HCT116 (cell line): Measurements from ENCODE around the gene MCRIP2. TPM values are rescaled to one million over a fixed set of nuclear protein-coding genes. Genes with fewer than 3 reads are reported as not detected.
A peak's percentile ranks its signal among the peaks of the same experiment; 100 is the strongest.

Source experiments
- CEBPB ChIP-seq: IDR thresholded peaks from 2 replicates; pipeline ENCODE4 v1.6.1; 2012; ENCODE audit warnings: low read depth
- EGR1 ChIP-seq: IDR thresholded peaks from 2 replicates; pipeline ENCODE4 v1.6.1; 2012; ENCODE audit warnings: low read depth
- ELF1 ChIP-seq: IDR thresholded peaks from 2 replicates; pipeline ENCODE4 v1.6.1; 2012; ENCODE audit warnings: low read depth, borderline replicate concordance
- EZH2 ChIP-seq: fragments of 200-600 bp; sonication (generic); IDR thresholded peaks from 2 replicates; pipeline ENCODE4 v1.6.1; 2017; ENCODE audit warnings: antibody characterized with exemption, mixed run types
- EZH2phosphoT487 ChIP-seq: fragments of 200-600 bp; IDR thresholded peaks from 2 replicates; pipeline ENCODE4 v1.6.1; 2018; ENCODE audit warnings: antibody characterized with exemption, borderline replicate concordance
- POLR2A ChIP-seq: IDR thresholded peaks from 2 replicates; pipeline ENCODE4 v1.7.0; 2011; ENCODE audit warnings: borderline replicate concordance; ENCODE audit not compliant: insufficient read depth, insufficient read length; ENCODE audit errors: extremely low read depth
- RAD21 ChIP-seq: IDR thresholded peaks from 2 replicates; pipeline ENCODE4 v1.6.1; 2012; ENCODE audit warnings: low read depth, mild to moderate bottlenecking
- SIN3A ChIP-seq: IDR thresholded peaks from 2 replicates; pipeline ENCODE4 v1.6.1; 2012; ENCODE audit warnings: low read depth
- SRF ChIP-seq: IDR thresholded peaks from 2 replicates; pipeline ENCODE4 v1.6.1; 2012; ENCODE audit warnings: low read depth
- YY1 ChIP-seq: IDR thresholded peaks from 2 replicates; pipeline ENCODE4 v1.6.1; 2011; ENCODE audit warnings: low read length, low read depth, moderate library complexity, mild to moderate bottlenecking; ENCODE audit not compliant: insufficient replicate concordance; ENCODE audit errors: extremely low read depth
- total RNA-seq: library from RNA; stranded (reverse); gene quantifications from one replicate; pipeline ENCODE4 v1.2.1, GENCODE V29; 2021; ENCODE audit not compliant: unreplicated experiment
- TF ChIP-seq, protein P1 (sequence below): IDR thresholded peaks from 2 replicates; pipeline ENCODE4 v1.6.1; 2012; ENCODE audit warnings: low read depth
- TF ChIP-seq, protein P2 (sequence below): IDR thresholded peaks from 2 replicates; pipeline ENCODE4 v1.6.1; 2012
- TF ChIP-seq, protein P3 (sequence below): IDR thresholded peaks from 2 replicates; pipeline ENCODE4 v1.6.1; 2012

Gene MCRIP2
- total RNA-seq, 1 experiment from 2014 or later, result 34.9 TPM

DNA sequence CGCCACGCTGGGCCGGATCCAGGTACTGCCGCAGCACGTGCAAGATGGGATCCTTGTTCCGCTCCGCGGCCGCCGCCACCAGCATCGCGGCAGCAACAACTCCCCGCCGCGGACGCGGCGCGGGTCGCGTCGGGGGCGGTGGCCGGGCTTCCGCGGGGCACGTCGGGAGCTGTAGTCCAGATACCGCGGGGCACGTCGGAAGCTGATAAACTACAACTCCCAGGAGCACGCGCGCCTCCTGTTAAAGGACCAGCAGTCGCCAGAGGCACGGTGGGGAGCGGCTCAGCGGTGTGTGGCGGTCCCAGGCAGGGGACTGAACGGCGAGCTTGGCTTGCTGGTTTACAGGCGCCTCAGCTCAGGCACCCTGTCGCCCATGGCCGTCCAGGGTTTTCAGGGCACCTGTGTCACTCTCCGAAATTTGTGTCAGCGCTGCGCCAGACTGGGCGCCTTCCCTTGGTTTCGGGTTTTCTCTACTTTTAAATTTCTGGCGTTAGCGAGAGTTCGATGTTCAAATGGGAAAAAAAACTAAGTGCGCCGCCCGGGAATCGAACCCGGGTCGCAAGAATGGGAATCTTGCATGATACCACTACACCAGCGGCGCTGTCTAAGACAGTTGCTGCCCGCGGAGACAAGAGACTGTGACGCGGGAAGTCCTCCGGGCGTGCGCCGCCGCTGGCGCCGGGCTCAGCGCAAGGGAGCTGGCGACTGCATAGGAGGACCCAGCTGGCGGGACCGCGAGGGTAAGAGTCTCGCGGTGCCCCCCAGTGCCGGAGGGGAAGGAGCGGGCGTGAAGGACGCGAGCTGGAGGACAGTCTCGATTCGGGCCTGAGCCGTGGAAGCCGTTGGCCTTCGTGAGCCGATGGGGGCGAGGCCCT is 5.2 kb upstream of the MCRIP2 start, which contains the start of gene METTL26 (continued):
- TF ChIP-seq, protein P1, sequence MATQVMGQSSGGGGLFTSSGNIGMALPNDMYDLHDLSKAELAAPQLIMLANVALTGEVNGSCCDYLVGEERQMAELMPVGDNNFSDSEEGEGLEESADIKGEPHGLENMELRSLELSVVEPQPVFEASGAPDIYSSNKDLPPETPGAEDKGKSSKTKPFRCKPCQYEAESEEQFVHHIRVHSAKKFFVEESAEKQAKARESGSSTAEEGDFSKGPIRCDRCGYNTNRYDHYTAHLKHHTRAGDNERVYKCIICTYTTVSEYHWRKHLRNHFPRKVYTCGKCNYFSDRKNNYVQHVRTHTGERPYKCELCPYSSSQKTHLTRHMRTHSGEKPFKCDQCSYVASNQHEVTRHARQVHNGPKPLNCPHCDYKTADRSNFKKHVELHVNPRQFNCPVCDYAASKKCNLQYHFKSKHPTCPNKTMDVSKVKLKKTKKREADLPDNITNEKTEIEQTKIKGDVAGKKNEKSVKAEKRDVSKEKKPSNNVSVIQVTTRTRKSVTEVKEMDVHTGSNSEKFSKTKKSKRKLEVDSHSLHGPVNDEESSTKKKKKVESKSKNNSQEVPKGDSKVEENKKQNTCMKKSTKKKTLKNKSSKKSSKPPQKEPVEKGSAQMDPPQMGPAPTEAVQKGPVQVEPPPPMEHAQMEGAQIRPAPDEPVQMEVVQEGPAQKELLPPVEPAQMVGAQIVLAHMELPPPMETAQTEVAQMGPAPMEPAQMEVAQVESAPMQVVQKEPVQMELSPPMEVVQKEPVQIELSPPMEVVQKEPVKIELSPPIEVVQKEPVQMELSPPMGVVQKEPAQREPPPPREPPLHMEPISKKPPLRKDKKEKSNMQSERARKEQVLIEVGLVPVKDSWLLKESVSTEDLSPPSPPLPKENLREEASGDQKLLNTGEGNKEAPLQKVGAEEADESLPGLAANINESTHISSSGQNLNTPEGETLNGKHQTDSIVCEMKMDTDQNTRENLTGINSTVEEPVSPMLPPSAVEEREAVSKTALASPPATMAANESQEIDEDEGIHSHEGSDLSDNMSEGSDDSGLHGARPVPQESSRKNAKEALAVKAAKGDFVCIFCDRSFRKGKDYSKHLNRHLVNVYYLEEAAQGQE, result no peak
- TF ChIP-seq CEBPB (no peak), EZH2 (no peak), ELF1 (no peak), EZH2phosphoT487 (no peak), EGR1 (peak; percentile 63), YY1 (no peak), SRF (no peak), SIN3A (peak; percentile 72), POLR2A (peak; percentile 30), RAD21 (no peak)
- TF ChIP-seq, protein P2, sequence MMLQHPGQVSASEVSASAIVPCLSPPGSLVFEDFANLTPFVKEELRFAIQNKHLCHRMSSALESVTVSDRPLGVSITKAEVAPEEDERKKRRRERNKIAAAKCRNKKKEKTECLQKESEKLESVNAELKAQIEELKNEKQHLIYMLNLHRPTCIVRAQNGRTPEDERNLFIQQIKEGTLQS, result no peak; the same call in 1 of the 2 replicates
- TF ChIP-seq, protein P3, sequence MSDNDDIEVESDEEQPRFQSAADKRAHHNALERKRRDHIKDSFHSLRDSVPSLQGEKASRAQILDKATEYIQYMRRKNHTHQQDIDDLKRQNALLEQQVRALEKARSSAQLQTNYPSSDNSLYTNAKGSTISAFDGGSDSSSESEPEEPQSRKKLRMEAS, result peak; percentile 85
- TF ChIP-seq, all 23 proteins: peak for 8
